Measurements from ENCODE around the gene NOTCH4. TPM values are rescaled to one million over a fixed set of nuclear protein-coding genes. Genes with fewer than 3 reads are reported as not detected.

NOTCH4 gene
- total and polyA plus RNA-seq, 2 donors (not counting 3 experiments of a cell fraction or from before 2014, with no cell fraction given): 41.7 to 114 TPM

GRCh38 chr6:32255199-32256153 is 31.6 kb upstream of the NOTCH4 start:
- H3K4me1 ChIP-seq (ENCODE audit: control insufficient read depth, extremely low read depth, insufficient read depth, low read length): peaks cover 27% of the 10 kb centered on the region
- ChIA-PET POLR2A (interaction anchor here (1.1 to 1.3 kb wide), 2 partner anchors 10 to 138 kb away, joined by 3 to 6 read pairs; no protein-coding TSS in a partner anchor), CTCF (interaction anchor here (1.0 to 3.4 kb wide), 9 partner anchors 10 to 612 kb away, joined by 3 to 30 read pairs (median 5); no protein-coding TSS in a partner anchor)

More at GRCh38 chr6:32255199-32256153, 31.6 kb upstream of the NOTCH4 start:
- TSS peak; percentile 84 for BruUV-seq (replicated peaks)
- Histone ChIP-seq H3K27me3 (ENCODE audit: control insufficient read depth in 2 of 2, insufficient read depth in 2 of 2, low read length in 2 of 2) (no peaks in the 10 kb centered on the region), H3K4me3 (replicated peaks in 1 of 3; ENCODE audit: insufficient read depth in 1 of 3, low read depth in 1 of 3, low read length in 3 of 3) (peak overlapping the region in 1 of 3 experiments; percentile 19), H3K27ac (ENCODE audit: insufficient read depth, low read depth, low read length) (peak overlapping the region; percentile 79), H3K9me1 (replicated peaks; ENCODE audit: control insufficient read depth, extremely low read depth, insufficient read depth, low read length) (no peaks in the 10 kb centered on the region), H4K20me1 (replicated peaks; ENCODE audit: control insufficient read depth, extremely low read depth, insufficient read depth, low read length) (no peaks in the 10 kb centered on the region), H3K9me3 (replicated peaks; ENCODE audit: control insufficient read depth, insufficient read depth, low read length) (no peaks in the 10 kb centered on the region), H2AFZ (ENCODE audit: low read depth, low read length) (peak overlapping the region; percentile 95), H3K4me2 (ENCODE audit: insufficient read depth, low read length) (peak overlapping the region; percentile 68), H3K79me2 (ENCODE audit: control insufficient read depth, insufficient read depth, low read length) (no peaks in the 10 kb centered on the region), H3K9ac (replicated peaks; ENCODE audit: extremely low read depth, insufficient read depth, low read length) (peak overlapping the region; percentile 61), H3K36me3 (ENCODE audit: control insufficient read depth in 2 of 2, extremely low read depth in 1 of 2, insufficient read depth in 2 of 2, low read length in 2 of 2) (no peaks in the 10 kb centered on the region)
- dilution Hi-C loops (cut with MboI; ENCODE audit: extremely low pct_ligation_motif_present, low sequenced_read_pairs) (loop anchor here (25.0 kb wide), 1 partner anchor 157 kb away; the partner anchor contains the start of gene BTNL2), intact Hi-C loops (cut with micrococcal nuclease) (loop anchor here (1.0 to 5.0 kb wide), 7 partner anchors 10 to 157 kb away; partner anchors contain the start of gene ATF6B)
- TF ChIP-seq MYC (IDR thresholded peaks at IDR 0.05; ENCODE audit: low read depth, low read length): no peak
- peak; percentile 75 for TF ChIP-seq GATA2 (IDR thresholded peaks at IDR 0.05; ENCODE audit: insufficient read depth, insufficient read length, low read depth, low read length)
- TF ChIP-seq POLR2A (IDR thresholded peaks at IDR 0.05; ENCODE audit: low read depth, low read length): peak; percentile 72
- no peak for TF ChIP-seq MAX (IDR thresholded peaks at IDR 0.05; ENCODE audit: insufficient read depth, insufficient read length)
- no peak for TF ChIP-seq EZH2 (IDR thresholded peaks at IDR 0.05; ENCODE audit: borderline replicate concordance, low read depth, low read length, severe bottlenecking)
- TF ChIP-seq FOS (IDR thresholded peaks at IDR 0.05; ENCODE audit: borderline replicate concordance, insufficient read depth, low read length): peak; percentile 85
- peak; percentile 84 for TF ChIP-seq JUN (IDR thresholded peaks at IDR 0.05; ENCODE audit: borderline replicate concordance, insufficient read depth, insufficient read length, low read depth)
- peak; percentile 84 for TF ChIP-seq POLR2AphosphoS5 (IDR thresholded peaks at IDR 0.05; ENCODE audit: insufficient read depth, low read depth, low read length)
- TF ChIP-seq CTCF (IDR thresholded peaks at IDR 0.05; ENCODE audit: extremely low read depth in 1 of 2, insufficient read depth in 1 of 2, low read depth in 1 of 2, low read length in 2 of 2): peak; percentile 33 to 86
- FAIRE-seq: peak; percentile 93
- peak; percentile 91 for DNase-seq (ENCODE audit: low read depth, low spot score)

Measured in endothelial cell of umbilical vein (primary cell).